GM18526 (cell line): ENCODE data around the gene NLK.
A peak's percentile ranks its signal among the peaks of the same experiment; 100 is the strongest.

Experiments used
- POLR2A ChIP-seq: IDR thresholded peaks from 3 replicates; pipeline ENCODE4 v1.6.1; 2011; ENCODE audit not compliant: insufficient read length; ENCODE audit errors: extremely low read depth

NLK gene

GRCh38 chr17:28033972-28034714, 8.3 kb upstream of the NLK start:
- no peak for TF ChIP-seq POLR2A

GRCh38 chr17:28038802-28039201, 3.7 kb upstream of the NLK start:
- TF ChIP-seq POLR2A = no peak

- TF ChIP-seq POLR2A = no peak
These were observed 3.2 kb upstream of the NLK start for GRCh38 chr17:28039251-28039650.

DNA sequence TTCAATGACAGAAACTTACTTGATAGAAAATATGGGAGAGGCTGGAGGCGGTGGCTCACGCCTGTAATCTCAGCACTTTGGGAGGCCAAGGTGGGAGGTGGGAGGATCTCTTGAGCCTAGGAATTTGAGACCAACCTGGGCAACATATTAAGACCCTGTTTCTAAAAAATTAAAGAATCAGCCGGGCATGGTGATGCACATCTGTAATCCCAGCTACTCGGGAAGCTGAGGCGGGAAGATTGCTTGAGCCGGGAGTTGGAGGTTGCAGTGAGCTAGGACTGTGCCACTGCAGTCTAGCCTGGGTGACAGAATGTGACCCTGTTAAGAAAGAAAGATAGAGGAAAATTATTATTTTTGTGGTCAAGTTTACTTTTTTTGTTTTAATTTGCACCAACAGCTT, 2.1 kb upstream of the NLK start:
- TF ChIP-seq POLR2A = no peak

GRCh38 chr17:28041068-28041843, 1.2 kb upstream of the NLK start:
- peak; percentile 92 for TF ChIP-seq POLR2A

GRCh38 chr17:28041844-28042656, 427 bp upstream of the NLK start:
- TF ChIP-seq POLR2A = no peak

GRCh38 chr17:28042721-28043291, 329 bp downstream of the NLK start:
- no peak for TF ChIP-seq POLR2A

DNA sequence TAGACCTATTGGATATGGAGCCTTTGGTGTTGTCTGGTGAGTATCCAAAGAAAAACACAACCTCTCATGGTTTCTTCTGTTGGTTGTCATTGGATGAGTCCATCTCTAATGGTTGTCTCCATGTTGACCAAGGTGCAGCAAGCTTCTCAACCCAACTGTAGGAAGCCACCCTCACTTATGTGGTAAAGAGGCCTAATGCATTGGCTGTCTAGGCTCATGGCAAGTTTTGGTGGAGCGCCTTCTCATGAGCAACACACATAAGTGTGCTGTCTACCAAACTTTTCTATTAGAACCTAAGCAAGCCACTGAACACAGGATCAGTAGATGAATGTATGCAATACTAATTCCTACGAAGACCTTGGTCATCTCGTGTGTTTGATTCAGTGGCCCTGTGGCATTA, 819 bp downstream of the NLK start:
- no peak for TF ChIP-seq POLR2A

GRCh38 chr17:28043741-28044140, 1.3 kb downstream of the NLK start:
- TF ChIP-seq POLR2A = no peak

- no peak for TF ChIP-seq POLR2A
These were observed 2.8 kb downstream of the NLK start for GRCh38 chr17:28045304-28045703.

DNA sequence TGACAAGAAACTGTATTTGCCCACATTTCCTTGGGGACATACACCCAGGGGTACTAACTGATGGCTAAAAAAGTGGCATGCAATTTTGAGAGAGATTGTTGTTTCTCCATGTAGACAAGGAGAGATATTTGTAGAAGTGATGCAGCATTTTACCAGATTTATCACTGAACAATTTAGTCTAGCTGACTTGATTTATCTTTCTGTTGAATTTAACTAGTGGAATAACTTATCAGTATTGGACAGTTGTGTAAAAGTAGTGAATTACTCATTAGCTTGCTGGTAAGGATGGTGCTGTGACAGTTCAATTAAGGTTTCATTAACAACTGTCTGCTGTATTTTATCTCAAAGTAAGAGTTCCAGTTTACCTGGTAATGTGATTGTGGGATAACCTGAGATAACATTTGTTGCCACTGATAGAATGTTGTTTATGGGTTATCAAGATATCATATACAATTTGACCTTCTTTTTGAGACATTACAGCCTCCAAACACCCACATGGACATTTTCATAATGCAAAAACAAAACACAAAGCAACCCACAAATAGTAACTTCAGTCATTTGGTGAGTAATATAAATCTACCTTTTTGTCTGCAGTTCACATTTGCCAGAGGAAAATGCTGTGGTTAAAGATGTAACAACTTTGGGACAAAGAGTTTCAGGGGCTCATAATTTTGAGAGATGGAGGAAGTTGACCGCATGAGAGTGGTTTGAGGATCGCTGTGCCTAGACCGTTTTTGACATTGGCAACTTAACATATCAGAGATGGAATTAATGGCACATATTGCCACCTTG, 3.8 kb downstream of the NLK start:
- TF ChIP-seq POLR2A = no peak

- TF ChIP-seq POLR2A = no peak
These were observed 5.3 kb downstream of the NLK start for GRCh38 chr17:28047806-28048205.

- TF ChIP-seq POLR2A = no peak
These were observed 6.6 kb downstream of the NLK start for GRCh38 chr17:28049071-28049470.

GRCh38 chr17:28053044-28053670, 10.7 kb downstream of the NLK start:
- TF ChIP-seq POLR2A = no peak

GRCh38 chr17:28053725-28054124, 11.2 kb downstream of the NLK start:
- no peak for TF ChIP-seq POLR2A
